ENCODE measurements around the gene VWA7.

Gene VWA7

DNA sequence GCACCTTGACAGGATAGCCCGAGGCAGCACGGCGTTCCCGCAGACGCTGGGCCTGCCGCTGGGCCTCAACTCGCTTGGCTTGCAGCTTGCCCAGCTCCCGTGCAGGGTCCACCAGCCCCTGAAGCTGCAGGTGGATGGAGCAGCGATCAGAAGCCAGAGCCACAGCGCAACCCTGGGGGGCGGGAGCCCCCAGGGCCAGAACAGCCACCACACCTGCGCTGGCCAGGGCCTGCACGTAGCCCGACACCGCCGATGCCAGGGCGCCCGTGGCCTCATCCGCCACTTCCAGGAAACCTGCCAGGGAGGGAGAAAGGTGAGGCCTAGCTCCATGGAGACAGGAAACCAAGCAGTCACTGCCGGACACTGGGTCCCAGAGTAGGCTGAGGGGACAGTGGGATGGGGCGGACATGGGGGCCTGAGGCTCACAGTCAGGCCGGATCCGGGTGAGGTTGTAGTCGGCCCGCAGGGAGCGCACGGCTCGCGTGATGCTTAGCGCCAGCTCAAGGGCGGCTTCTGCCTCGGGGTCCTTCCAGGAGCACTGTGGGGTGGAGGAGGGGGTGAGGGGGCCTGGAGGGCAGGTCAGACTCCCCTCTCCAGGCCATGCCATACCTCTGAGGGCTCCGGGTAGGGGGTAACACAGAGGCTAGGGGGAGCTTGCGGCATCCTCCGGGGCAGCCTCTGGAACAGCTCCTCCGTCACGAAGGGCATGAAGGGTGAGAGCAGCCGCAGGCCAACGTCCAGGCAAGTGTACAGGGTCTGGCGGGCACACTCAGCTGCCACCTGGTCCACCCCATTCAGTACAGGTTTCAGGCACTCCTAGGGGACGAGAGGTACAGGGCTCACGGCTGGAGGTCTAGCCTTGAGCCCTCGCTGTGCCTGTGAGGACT is 2.1 kb upstream of the VWA7 start:
- H2BK15ac ChIP-seq (replicated peaks; ENCODE audit: low read depth) = no peak overlapping the region
- H4K5ac ChIP-seq (ENCODE audit: low read length) = no peak overlapping the region
- no peak overlapping the region for H3K4me3 ChIP-seq (ENCODE audit: low read length)
- no peak overlapping the region for H3K27ac ChIP-seq (ENCODE audit: low read depth, low read length)
- no peaks in the 10 kb centered on the region for H3K27me3 ChIP-seq (ENCODE audit: insufficient read depth, low read length, poor library complexity)
- no peaks in the 10 kb centered on the region for H3K79me1 ChIP-seq (ENCODE audit: low read length)
- H2BK5ac ChIP-seq (ENCODE audit: low read length) = no peak overlapping the region
- no peak for DNase-seq
- no peak overlapping the region for H2BK120ac ChIP-seq (ENCODE audit: low read depth, low read length)
- H3K23ac ChIP-seq (ENCODE audit: low read length) = no peak overlapping the region
- peaks cover 14% of the 10 kb centered on the region for H3K36me3 ChIP-seq (ENCODE audit: control insufficient read depth, insufficient read depth, low read length)
- H3K18ac ChIP-seq (ENCODE audit: low read length) = no peak overlapping the region
- no peak overlapping the region for H3K4me2 ChIP-seq (ENCODE audit: low read length)
- no peaks in the 10 kb centered on the region for H3K4me1 ChIP-seq (ENCODE audit: control insufficient read depth, low read depth, low read length)
- H3K4ac ChIP-seq (ENCODE audit: low read depth, low read length) = no peak overlapping the region
- H3K79me2 ChIP-seq (ENCODE audit: control insufficient read depth, insufficient read depth, low read length) = no peaks in the 10 kb centered on the region
- no peak overlapping the region for H3K56ac ChIP-seq (ENCODE audit: low read length)
- WGBS (ENCODE audit: extremely low coverage, insufficient coverage, low lambda C conversion rate) = no CpG with 5 or more reads among the region's 43 CpGs
- H3K9ac ChIP-seq (ENCODE audit: low read length) = no peak overlapping the region
- no peak overlapping the region for H4K8ac ChIP-seq (ENCODE audit: low read depth, low read length)
- no peak overlapping the region for H2AK5ac ChIP-seq (ENCODE audit: low read length)

DNA sequence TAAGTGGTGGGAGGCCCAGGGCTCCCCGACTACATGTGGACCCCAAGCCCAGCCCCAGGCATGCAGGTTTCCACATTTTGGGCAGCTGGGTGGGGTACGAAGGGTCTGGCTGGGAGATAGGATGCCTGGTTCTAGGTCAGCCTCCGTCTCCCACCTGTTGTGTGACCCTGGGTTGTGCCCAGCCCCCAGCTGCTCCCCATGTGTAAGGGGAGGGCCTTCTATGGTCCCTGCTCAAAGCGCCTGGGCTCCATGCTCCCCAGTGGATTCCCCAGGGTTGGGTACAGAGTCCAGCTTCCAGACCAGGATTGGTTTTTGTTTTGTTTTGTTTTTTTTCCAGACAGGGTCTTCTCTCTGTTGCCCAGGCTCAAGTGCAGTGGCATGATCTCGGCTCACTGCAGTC is 1.1 kb upstream of the VWA7 start:
- Histone ChIP-seq H3K9ac (ENCODE audit: low read length) (no peak overlapping the region), H3K79me2 (ENCODE audit: control insufficient read depth, insufficient read depth, low read length) (no peaks in the 10 kb centered on the region), H2BK15ac (replicated peaks; ENCODE audit: low read depth) (no peak overlapping the region), H3K56ac (ENCODE audit: low read length) (no peak overlapping the region), H3K4me2 (ENCODE audit: low read length) (no peak overlapping the region), H4K5ac (ENCODE audit: low read length) (no peak overlapping the region), H3K4ac (ENCODE audit: low read depth, low read length) (no peak overlapping the region), H2AK5ac (ENCODE audit: low read length) (no peak overlapping the region), H3K23ac (ENCODE audit: low read length) (no peak overlapping the region), H3K4me3 (ENCODE audit: low read length) (no peak overlapping the region), H2BK5ac (ENCODE audit: low read length) (no peak overlapping the region), H3K36me3 (ENCODE audit: control insufficient read depth, insufficient read depth, low read length) (peaks cover 14% of the 10 kb centered on the region), H4K8ac (ENCODE audit: low read depth, low read length) (no peak overlapping the region), H3K27ac (ENCODE audit: low read depth, low read length) (no peak overlapping the region), H3K18ac (ENCODE audit: low read length) (no peak overlapping the region), H3K79me1 (ENCODE audit: low read length) (no peaks in the 10 kb centered on the region), H3K4me1 (ENCODE audit: control insufficient read depth, low read depth, low read length) (no peaks in the 10 kb centered on the region), H3K27me3 (ENCODE audit: insufficient read depth, low read length, poor library complexity) (no peaks in the 10 kb centered on the region), H2BK120ac (ENCODE audit: low read depth, low read length) (no peak overlapping the region)
- no peak for DNase-seq
- WGBS (ENCODE audit: extremely low coverage, insufficient coverage, low lambda C conversion rate) = no CpG with 5 or more reads among the region's 5 CpGs

DNA sequence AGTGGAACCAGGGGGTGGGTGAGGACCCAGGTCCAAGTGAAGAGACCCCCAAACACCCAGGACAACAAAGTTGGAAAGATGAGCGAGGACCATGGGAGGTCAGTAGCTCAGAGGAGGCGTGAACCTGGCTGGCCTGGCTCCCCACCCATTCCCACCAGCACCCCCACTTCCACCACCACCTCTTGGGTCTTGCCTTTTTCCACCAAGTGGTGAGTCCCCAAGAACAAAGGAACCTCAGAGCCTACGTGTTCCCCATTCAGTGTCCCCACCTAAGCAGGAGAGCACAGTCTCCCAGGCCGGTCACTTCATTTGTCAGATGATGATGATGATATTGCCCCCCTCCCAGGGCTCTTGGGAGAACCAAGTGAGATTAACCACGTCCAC is 531 bp upstream of the VWA7 start:
- Histone ChIP-seq H3K4me3 (ENCODE audit: low read length) (no peak overlapping the region), H3K56ac (ENCODE audit: low read length) (no peak overlapping the region), H4K8ac (ENCODE audit: low read depth, low read length) (no peak overlapping the region), H3K18ac (ENCODE audit: low read length) (no peak overlapping the region), H3K36me3 (ENCODE audit: control insufficient read depth, insufficient read depth, low read length) (peaks cover 11% of the 10 kb centered on the region), H3K4me2 (ENCODE audit: low read length) (no peak overlapping the region), H2BK15ac (replicated peaks; ENCODE audit: low read depth) (no peak overlapping the region), H3K4ac (ENCODE audit: low read depth, low read length) (no peak overlapping the region), H4K5ac (ENCODE audit: low read length) (no peak overlapping the region), H2AK5ac (ENCODE audit: low read length) (no peak overlapping the region), H3K27me3 (ENCODE audit: insufficient read depth, low read length, poor library complexity) (no peaks in the 10 kb centered on the region), H2BK5ac (ENCODE audit: low read length) (no peak overlapping the region), H3K27ac (ENCODE audit: low read depth, low read length) (no peak overlapping the region), H3K23ac (ENCODE audit: low read length) (no peak overlapping the region), H3K9ac (ENCODE audit: low read length) (no peak overlapping the region), H3K79me1 (ENCODE audit: low read length) (no peaks in the 10 kb centered on the region), H3K4me1 (ENCODE audit: control insufficient read depth, low read depth, low read length) (no peaks in the 10 kb centered on the region), H2BK120ac (ENCODE audit: low read depth, low read length) (no peak overlapping the region), H3K79me2 (ENCODE audit: control insufficient read depth, insufficient read depth, low read length) (no peaks in the 10 kb centered on the region)
- WGBS (ENCODE audit: extremely low coverage, insufficient coverage, low lambda C conversion rate) = no CpG with 5 or more reads among the region's 5 CpGs
- no peak for DNase-seq

DNA sequence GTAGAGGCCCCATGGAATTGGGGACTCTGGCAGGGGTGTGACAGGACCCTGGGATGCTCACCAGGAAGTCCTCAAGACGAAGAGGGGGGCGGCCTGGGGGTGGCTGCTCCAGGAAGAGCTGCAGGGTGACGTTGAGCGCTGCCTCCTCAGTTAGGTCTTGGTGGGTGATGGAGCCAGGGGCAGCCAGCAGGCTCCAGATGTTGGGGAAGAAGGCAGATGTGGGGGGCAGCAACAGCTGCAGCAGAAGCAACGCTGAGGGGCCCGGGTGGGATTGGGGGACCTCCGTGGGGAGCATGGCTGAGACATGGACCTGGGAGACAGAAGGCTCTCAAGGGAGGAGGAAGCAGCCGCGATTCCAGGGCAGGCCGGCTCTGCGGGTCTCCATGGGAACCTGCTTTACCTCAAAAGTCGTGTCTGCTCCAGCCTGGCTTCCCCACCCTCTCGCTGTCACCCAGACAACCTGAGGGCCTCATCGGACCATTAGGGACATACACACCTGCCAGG is 591 bp downstream of the VWA7 start:
- WGBS (ENCODE audit: extremely low coverage, insufficient coverage, low lambda C conversion rate) = no CpG with 5 or more reads among the region's 14 CpGs
- Histone ChIP-seq H3K4ac (ENCODE audit: low read depth, low read length) (no peak overlapping the region), H4K5ac (ENCODE audit: low read length) (no peak overlapping the region), H3K4me1 (ENCODE audit: control insufficient read depth, low read depth, low read length) (no peaks in the 10 kb centered on the region), H3K18ac (ENCODE audit: low read length) (no peak overlapping the region), H3K23ac (ENCODE audit: low read length) (no peak overlapping the region), H2BK5ac (ENCODE audit: low read length) (no peak overlapping the region), H2AK5ac (ENCODE audit: low read length) (no peak overlapping the region), H3K79me1 (ENCODE audit: low read length) (no peaks in the 10 kb centered on the region), H3K27me3 (ENCODE audit: insufficient read depth, low read length, poor library complexity) (no peaks in the 10 kb centered on the region), H3K27ac (ENCODE audit: low read depth, low read length) (no peak overlapping the region), H3K4me2 (ENCODE audit: low read length) (no peak overlapping the region), H3K56ac (ENCODE audit: low read length) (no peak overlapping the region), H3K9ac (ENCODE audit: low read length) (no peak overlapping the region), H3K79me2 (ENCODE audit: control insufficient read depth, insufficient read depth, low read length) (no peaks in the 10 kb centered on the region), H3K4me3 (ENCODE audit: low read length) (no peak overlapping the region), H4K8ac (ENCODE audit: low read depth, low read length) (no peak overlapping the region), H3K36me3 (ENCODE audit: control insufficient read depth, insufficient read depth, low read length) (peaks cover 6% of the 10 kb centered on the region), H2BK15ac (replicated peaks; ENCODE audit: low read depth) (no peak overlapping the region), H2BK120ac (ENCODE audit: low read depth, low read length) (no peak overlapping the region)
- DNase-seq = no peak

DNA sequence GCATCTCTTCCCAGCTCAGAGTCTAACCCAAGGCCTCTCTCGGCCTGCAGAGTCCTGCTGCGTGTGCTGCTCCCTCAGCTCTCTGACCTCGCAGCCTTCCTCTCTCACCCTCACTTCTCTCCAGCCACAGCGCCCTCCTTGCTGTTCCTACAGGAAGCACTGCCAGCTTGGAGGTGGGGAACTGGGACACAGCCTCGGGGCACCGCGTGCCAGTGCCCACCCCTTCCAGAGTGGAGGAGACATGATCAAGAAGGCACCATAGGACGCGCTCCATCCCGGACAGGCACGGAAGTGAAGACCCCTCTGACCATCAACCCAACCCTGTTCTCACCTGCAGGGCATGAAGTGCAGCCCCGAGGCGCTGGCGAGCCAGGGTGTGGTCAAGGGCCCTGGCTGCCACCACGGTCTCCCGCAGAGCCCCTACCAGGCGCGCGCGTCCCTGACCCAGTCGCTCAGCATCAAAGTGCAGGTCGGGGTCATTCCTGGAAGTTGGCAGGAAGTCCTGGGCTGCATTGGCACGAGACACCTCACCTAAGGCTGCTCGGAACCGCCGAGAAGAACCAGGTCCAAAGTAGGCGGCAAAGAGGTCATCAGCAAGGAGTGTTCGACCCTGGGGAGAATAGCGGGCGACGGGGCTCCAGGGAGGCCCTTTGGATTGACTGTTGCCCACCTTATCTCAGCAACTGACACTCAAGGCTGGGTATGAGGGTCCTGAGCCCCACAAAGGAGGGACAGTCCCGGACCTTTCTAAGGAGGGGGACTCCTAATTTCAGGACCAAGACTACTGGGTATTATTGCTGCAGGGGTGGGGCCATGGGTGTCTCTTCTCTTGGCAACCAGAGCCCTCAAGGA is 1.3 kb downstream of the VWA7 start:
- Histone ChIP-seq H3K4ac (ENCODE audit: low read depth, low read length) (no peak overlapping the region), H3K4me3 (ENCODE audit: low read length) (no peak overlapping the region), H3K79me2 (ENCODE audit: control insufficient read depth, insufficient read depth, low read length) (no peaks in the 10 kb centered on the region), H3K56ac (ENCODE audit: low read length) (no peak overlapping the region), H3K27me3 (ENCODE audit: insufficient read depth, low read length, poor library complexity) (no peaks in the 10 kb centered on the region), H3K18ac (ENCODE audit: low read length) (no peak overlapping the region), H3K4me1 (ENCODE audit: control insufficient read depth, low read depth, low read length) (no peaks in the 10 kb centered on the region), H2BK15ac (replicated peaks; ENCODE audit: low read depth) (no peak overlapping the region), H2AK5ac (ENCODE audit: low read length) (no peak overlapping the region), H3K9ac (ENCODE audit: low read length) (no peak overlapping the region), H3K36me3 (ENCODE audit: control insufficient read depth, insufficient read depth, low read length) (peaks cover 5% of the 10 kb centered on the region), H4K5ac (ENCODE audit: low read length) (no peak overlapping the region), H3K23ac (ENCODE audit: low read length) (no peak overlapping the region), H4K8ac (ENCODE audit: low read depth, low read length) (no peak overlapping the region), H3K4me2 (ENCODE audit: low read length) (no peak overlapping the region), H2BK5ac (ENCODE audit: low read length) (no peak overlapping the region), H2BK120ac (ENCODE audit: low read depth, low read length) (no peak overlapping the region), H3K79me1 (ENCODE audit: low read length) (no peaks in the 10 kb centered on the region), H3K27ac (ENCODE audit: low read depth, low read length) (no peak overlapping the region)
- no CpG with 5 or more reads among the region's 32 CpGs for WGBS (ENCODE audit: extremely low coverage, insufficient coverage, low lambda C conversion rate)
- no peak for DNase-seq
